RWPE1 (cell line): ENCODE measurements around the gene ZNF200.

ENCODE experiments used
- CTCF ChIA-PET: fragments of 350-600 bp; sonication (Branson Sonifier 250); formaldehyde crosslinking; extraction: SDS; loops from one replicate; lab custom pipeline; 2021; lab: Yijun Ruan, JAX
- POLR2A ChIA-PET: fragments of 400-600 bp; formaldehyde crosslinking; extraction: SDS; loops from one replicate; lab custom pipeline; 2020; ENCODE audit warnings: antibody characterized with exemption; ENCODE audit not compliant: low non-redundant PET; lab: Yijun Ruan, JAX
- DNase-seq: peaks from one replicate; pipeline ENCODE4 v3.0.0; 2012; ENCODE audit warnings: low spot score
- H3K27ac ChIP-seq: fragments of 450-650 bp; 2 replicates; pipeline ENCODE4 v1.5.1; 2017
- CTCF ChIP-seq: fragments of 450-650 bp; conservative IDR thresholded peaks from 2 replicates; pipeline ENCODE4 v1.5.1; 2017; ENCODE audit warnings: low read depth, mild to moderate bottlenecking

The ZNF200 gene

GRCh38 chr16:3234857-3235561 is at the start of gene ZNF200:
Gene ZNF200 (minus strand): TSS chr16:3235158. CDS start chr16:3233755, 1,403 bp downstream.
- CTCF ChIA-PET, result interaction anchor here (0.6 to 0.8 kb wide), 3 partner anchors 16 to 422 kb away, joined by 3 to 5 read pairs (median 3); no protein-coding TSS in a partner anchor
- TF ChIP-seq CTCF, result no peak
- peak; percentile 92 for DNase-seq
- peak within 1 kb of the TSS; percentile 94 for H3K27ac ChIP-seq
- POLR2A ChIA-PET, result interaction anchor here (0.5 to 1.2 kb wide), 2 partner anchors 9 to 55 kb away, joined by 4 to 5 read pairs; no protein-coding TSS in a partner anchor

- ChIA-PET POLR2A (interaction anchor here (1.0 to 1.3 kb wide), 2 partner anchors 21 to 22 kb away, joined by 3 to 5 read pairs; partner anchors contain the start of gene TIGD7), CTCF (no interaction called here)
- H3K27ac ChIP-seq, result peak overlapping the region; percentile 98
- TF ChIP-seq CTCF, result no peak
- no peak for DNase-seq
Observed at GRCh38 chr16:3283543-3284447, 48.8 kb upstream of the ZNF200 start.

- no peak for TF ChIP-seq CTCF
- CTCF ChIA-PET, result interaction anchor here (0.6 to 1.4 kb wide), 3 partner anchors 16 to 82 kb away, joined by 3 to 5 read pairs (median 3); no protein-coding TSS in a partner anchor
- POLR2A ChIA-PET, result interaction anchor here (1.0 to 1.3 kb wide), 4 partner anchors 16 to 117 kb away, joined by 3 to 5 read pairs (median 4); partner anchors contain the start of genes TIGD7 and ZSCAN32
- H3K27ac ChIP-seq, result peak within 1 kb of the TSS; percentile 98
- peak; percentile 97 for DNase-seq
Observed at GRCh38 chr16:3282730-3283542, 48.0 kb upstream of the ZNF200 start, which contains the start of gene ZNF263. Gene ZNF263 (plus strand): TSS chr16:3283491. CDS start chr16:3283819, 328 bp downstream.

GRCh38 chr16:3282103-3282729 is 47.3 kb upstream of the ZNF200 start:
- ChIA-PET CTCF (interaction anchor here (0.6 to 1.4 kb wide), 4 partner anchors 15 to 152 kb away, joined by 3 to 5 read pairs (median 3); no protein-coding TSS in a partner anchor), POLR2A (interaction anchor here (1.0 to 1.3 kb wide), 3 partner anchors 15 to 118 kb away, joined by 3 to 5 read pairs (median 5); partner anchors contain the start of gene ZSCAN32)
- no peak for DNase-seq
- peak overlapping the region; percentile 98 for H3K27ac ChIP-seq
- no peak for TF ChIP-seq CTCF

- no peak for TF ChIP-seq CTCF
- CTCF ChIA-PET, result interaction anchor here (1.4 to 1.6 kb wide), 2 partner anchors 15 kb away, joined by 5 read pairs; no protein-coding TSS in a partner anchor
- POLR2A ChIA-PET, result no interaction called here
- peak overlapping the region; percentile 98; the same call in 1 of the 2 replicates for H3K27ac ChIP-seq
- no peak for DNase-seq
Observed at GRCh38 chr16:3281222-3281820, 46.4 kb upstream of the ZNF200 start.
